Thyroid gland (tissue), 4 donors: Measurements from ENCODE around the gene TCERG1L. TPM values are rescaled to one million over a fixed set of nuclear protein-coding genes. Genes with fewer than 3 reads are reported as not detected.
A peak's percentile ranks its signal among the peaks of the same experiment; 100 is the strongest.

Experiments used
- DNase-seq, 2 donors: peaks; one replicate each; pipeline ENCODE4 v3.0.0-alpha.2; 2019
- H3K27ac ChIP-seq, 3 donors: fragments of 200-600 bp; sonication (generic); 1 replicate in 2 of 3; 2 replicates in 1 of 3; pipeline ENCODE4 v1.5.1; 2016 to 2019; ENCODE audit warnings: mild to moderate bottlenecking in 1 of 3, moderate library complexity in 1 of 3
- H3K27me3 ChIP-seq: fragments of 200-600 bp; sonication (generic); one replicate; pipeline ENCODE4 v1.5.1; 2019
- H3K36me3 ChIP-seq, 2 donors: fragments of 200-600 bp; sonication (generic); one replicate each; pipeline ENCODE4 v1.5.1; 2016 to 2019
- H3K4me1 ChIP-seq, 2 donors: fragments of 200-600 bp; sonication (generic); one replicate each; pipeline ENCODE4 v1.5.1; 2017 to 2019
- H3K4me3 ChIP-seq, 3 donors: fragments of 200-600 bp; sonication (generic); replicated peaks in 1 of 3; 1 replicate in 2 of 3; 2 replicates in 1 of 3; pipeline ENCODE4 v1.5.1; 2016; ENCODE audit warnings: mild to moderate bottlenecking in 1 of 3
- H3K9me3 ChIP-seq: fragments of 200-600 bp; sonication (generic); one replicate; pipeline ENCODE4 v1.5.1; 2017
- CTCF ChIP-seq, 6 experiments: fragments of 200-600 bp in 3 of 6; fragments of 450-650 bp in 3 of 6; sonication (generic) in 3 of 6; IDR thresholded peaks; one replicate each; pipeline ENCODE4 v1.5.1; 2016 to 2019; ENCODE audit warnings: antibody characterized with exemption in 6 of 6, mild to moderate bottlenecking in 2 of 6, inconsistent platforms in 1 of 6, moderate library complexity in 1 of 6
- POLR2A ChIP-seq, 2 donors: fragments of 450-650 bp; IDR thresholded peaks; one replicate each; pipeline ENCODE4 v1.6.1; 2017; ENCODE audit warnings: antibody characterized with exemption in 2 of 2, mild to moderate bottlenecking in 2 of 2, moderate library complexity in 1 of 2
- WGBS, 2 donors: methylation state at CpG; one replicate each; pipeline ENCODE4 v1.1.5; 2017; 5-methylcytosine and 5-hydroxymethylcytosine counted together
- intact Hi-C: fragments of 100-400 bp; cut with DNase I; formaldehyde crosslinking; loops from one replicate; pipeline ENCODE4 v1.15.1; 2023
- total RNA-seq, 4 donors: library from RNA; depleted of rRNA; stranded (reverse); fragments of >200 nt; gene quantifications; one replicate each; pipeline ENCODE4 v1.2.3, GENCODE V29; 2016

Gene TCERG1L
- total RNA-seq, 4 donors from 2014 or later = 4.3 to 23.6 (median 8.2) TPM

- no peaks in the 10 kb centered on the region for H3K9me3 ChIP-seq
- intact Hi-C loops = no loop called here
- H3K4me3 ChIP-seq = no peak overlapping the region
- no peak for TF ChIP-seq POLR2A (IDR thresholded peaks at IDR 0.05)
- TF ChIP-seq CTCF (IDR thresholded peaks at IDR 0.05) = no peak
- WGBS, 2 donors = 87 to 88% methylated on average over 9 to 14 of the region's 14 CpGs
- H3K27me3 ChIP-seq = no peaks in the 10 kb centered on the region
- no peak overlapping the region for H3K27ac ChIP-seq
- DNase-seq = no peak
- H3K4me1 ChIP-seq = peaks cover 5 to 15% of the 10 kb centered on the region in 2 donors
- H3K36me3 ChIP-seq = no peaks in the 10 kb centered on the region
Observed at GRCh38 chr10:131044379-131045111, 267.0 kb downstream of the TCERG1L start.

- Histone ChIP-seq H3K4me3 (no peak overlapping the region), H3K4me1 (peaks cover 0 to 5% of the 10 kb centered on the region in 2 donors), H3K27ac (no peak overlapping the region), H3K27me3 (no peaks in the 10 kb centered on the region), H3K9me3 (no peaks in the 10 kb centered on the region), H3K36me3 (no peaks in the 10 kb centered on the region)
- DNase-seq = peak; percentile 54 to 65
- no peak for TF ChIP-seq CTCF (IDR thresholded peaks at IDR 0.05)
- no peak for TF ChIP-seq POLR2A (IDR thresholded peaks at IDR 0.05)
- intact Hi-C loops = no loop called here
- 19 to 39% methylated on average over 5 to 9 of the region's 10 CpGs for WGBS, 2 donors
Observed at GRCh38 chr10:131043039-131043691, 268.4 kb downstream of the TCERG1L start.
